A549 treated with DMSO at 1 μM for 4 hours (cell line): ENCODE data around the gene CCT6A. TPM values are rescaled to one million over a fixed set of nuclear protein-coding genes. Genes with fewer than 3 reads are reported as not detected.

Source experiments
- total RNA-seq: library from RNA; stranded (reverse); fragments of 200-300 nt; extraction: Qiagen RNA extraction; gene quantifications from 5 replicates; pipeline ENCODE4 v1.2.3, GENCODE V29; 2022; ENCODE audit warnings: low read depth

CCT6A gene, protein sequence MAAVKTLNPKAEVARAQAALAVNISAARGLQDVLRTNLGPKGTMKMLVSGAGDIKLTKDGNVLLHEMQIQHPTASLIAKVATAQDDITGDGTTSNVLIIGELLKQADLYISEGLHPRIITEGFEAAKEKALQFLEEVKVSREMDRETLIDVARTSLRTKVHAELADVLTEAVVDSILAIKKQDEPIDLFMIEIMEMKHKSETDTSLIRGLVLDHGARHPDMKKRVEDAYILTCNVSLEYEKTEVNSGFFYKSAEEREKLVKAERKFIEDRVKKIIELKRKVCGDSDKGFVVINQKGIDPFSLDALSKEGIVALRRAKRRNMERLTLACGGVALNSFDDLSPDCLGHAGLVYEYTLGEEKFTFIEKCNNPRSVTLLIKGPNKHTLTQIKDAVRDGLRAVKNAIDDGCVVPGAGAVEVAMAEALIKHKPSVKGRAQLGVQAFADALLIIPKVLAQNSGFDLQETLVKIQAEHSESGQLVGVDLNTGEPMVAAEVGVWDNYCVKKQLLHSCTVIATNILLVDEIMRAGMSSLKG
- total RNA-seq, result 257 to 310 TPM (median 300 TPM) in 5 replicates

DNA sequence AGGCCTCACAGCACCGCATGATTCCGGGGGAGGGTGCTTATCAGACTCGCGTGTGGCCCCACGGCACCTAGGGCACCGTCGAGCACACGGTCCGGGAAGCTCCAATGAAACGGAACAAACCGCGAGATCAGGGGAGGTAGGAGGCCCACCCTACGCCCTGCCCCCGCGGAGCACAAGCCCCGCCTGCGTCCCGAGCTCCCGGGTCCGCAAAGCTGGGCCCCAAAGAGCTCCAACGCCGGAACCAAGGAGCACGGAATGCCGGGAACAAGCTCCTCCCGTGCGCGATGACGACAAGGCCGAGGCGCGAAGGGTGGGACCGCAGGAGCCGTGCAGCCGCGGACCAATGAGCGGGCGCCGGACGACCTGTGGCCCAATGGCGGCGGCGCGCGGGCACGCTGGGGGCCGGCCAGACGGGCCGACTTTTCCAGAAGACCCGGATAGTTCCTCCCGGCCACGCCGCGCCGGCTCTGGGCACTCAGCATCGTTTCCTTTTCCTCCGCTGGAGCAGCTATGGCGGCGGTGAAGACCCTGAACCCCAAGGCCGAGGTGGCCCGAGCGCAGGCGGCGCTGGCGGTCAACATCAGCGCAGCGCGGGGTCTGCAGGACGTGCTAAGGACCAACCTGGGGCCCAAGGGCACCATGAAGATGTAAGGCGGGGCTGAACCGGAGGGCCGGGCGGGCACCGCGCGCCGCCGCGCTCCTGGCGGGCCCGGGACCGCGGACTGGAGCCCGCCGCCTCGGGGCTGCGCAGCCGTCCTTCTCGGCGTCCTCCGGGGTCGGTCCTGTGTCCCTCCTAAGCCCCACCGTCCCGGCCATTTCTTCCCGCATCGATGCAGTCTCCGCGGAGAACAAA lies at the start of gene CCT6A, which contains the start of gene PSPH:
Gene CCT6A (plus strand): TSS at position 427 of the 853 bp plus-strand sequence. CDS start 84 bp downstream, at position 511.
Gene PSPH (minus strand): TSS at position 106 of the 853 bp plus-strand sequence. CDS start 30,232 bp downstream, outside the sequence.

DNA sequence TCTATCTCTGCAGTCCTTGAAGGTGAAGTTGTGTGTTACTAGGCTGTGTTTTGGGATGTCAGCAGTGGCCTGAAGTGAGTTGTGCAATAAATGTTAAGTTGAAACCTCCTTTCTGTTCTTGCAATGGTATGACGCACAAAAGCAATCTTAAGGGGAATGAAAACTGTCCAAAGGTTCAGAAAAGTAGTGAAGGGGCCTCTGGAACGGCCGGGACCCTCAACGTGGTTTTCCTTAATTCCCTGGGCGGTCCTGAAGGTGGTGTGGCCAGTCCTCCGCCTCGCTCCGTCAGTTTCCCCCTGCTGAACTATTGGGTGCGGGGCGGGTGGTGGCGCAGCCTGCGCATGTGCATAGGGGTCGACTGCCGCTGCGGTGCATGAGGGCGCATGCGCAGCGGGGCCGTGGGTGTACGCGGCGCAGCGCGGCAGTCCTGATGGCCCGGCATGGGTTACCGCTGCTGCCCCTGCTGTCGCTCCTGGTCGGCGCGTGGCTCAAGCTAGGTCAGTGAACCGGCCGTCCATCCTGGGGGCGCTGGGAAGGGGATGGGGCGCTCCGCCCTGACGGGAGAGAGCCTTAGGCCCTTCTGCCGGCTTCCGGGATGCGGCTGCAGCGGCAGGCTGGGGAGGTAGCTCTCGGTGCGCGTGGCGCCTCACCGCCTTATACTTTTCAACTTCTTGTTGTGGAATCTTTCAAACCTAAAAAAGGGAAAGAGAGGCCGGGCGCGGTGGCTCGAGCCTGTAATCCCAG lies 12.5 kb downstream of the CCT6A start, which contains the start of gene SUMF2:
Gene SUMF2 (plus strand): TSS at position 405 of the 744 bp plus-strand sequence. CDS start 26 bp downstream, at position 431.

DNA sequence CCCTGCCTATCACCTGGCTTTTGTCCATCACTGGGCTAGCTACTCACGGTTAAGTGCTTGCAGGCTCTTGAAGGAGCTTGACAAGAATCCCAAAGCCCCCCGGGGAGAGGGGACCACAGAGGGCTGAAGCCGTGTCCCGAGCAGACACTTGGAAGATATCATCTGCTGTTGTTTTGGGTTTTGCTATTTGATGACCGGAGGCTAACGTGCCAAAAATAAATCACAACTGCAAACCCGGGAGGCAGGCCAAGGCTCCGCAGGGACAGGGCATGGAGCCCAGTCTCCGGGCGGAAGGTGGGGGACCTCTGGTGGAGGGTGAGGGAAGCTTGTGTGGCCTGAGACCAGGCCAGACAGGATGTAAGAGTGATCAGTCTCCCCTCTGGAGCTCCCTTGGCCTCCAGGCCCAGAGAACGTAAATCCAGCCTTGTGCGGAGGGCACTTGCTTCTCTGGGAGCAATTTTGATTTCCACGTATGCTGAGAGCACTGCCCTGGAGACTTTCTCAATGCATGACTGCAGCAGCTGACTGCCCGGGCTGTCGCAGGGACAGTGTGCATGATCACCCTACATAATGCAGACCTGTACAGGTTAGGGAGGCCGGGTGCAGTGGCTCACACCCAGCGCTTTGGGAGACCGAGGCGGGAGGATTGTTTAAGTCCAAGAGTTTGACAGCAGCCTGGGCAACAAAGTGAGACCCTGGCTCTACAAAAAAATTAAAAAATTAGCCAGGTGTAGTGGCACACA lies 41.4 kb downstream of the CCT6A start, which contains the start of gene PHKG1:
Gene PHKG1 (minus strand): TSS at position 164 of the 743 bp plus-strand sequence. CDS start 4,011 bp downstream, outside the sequence.

DNA sequence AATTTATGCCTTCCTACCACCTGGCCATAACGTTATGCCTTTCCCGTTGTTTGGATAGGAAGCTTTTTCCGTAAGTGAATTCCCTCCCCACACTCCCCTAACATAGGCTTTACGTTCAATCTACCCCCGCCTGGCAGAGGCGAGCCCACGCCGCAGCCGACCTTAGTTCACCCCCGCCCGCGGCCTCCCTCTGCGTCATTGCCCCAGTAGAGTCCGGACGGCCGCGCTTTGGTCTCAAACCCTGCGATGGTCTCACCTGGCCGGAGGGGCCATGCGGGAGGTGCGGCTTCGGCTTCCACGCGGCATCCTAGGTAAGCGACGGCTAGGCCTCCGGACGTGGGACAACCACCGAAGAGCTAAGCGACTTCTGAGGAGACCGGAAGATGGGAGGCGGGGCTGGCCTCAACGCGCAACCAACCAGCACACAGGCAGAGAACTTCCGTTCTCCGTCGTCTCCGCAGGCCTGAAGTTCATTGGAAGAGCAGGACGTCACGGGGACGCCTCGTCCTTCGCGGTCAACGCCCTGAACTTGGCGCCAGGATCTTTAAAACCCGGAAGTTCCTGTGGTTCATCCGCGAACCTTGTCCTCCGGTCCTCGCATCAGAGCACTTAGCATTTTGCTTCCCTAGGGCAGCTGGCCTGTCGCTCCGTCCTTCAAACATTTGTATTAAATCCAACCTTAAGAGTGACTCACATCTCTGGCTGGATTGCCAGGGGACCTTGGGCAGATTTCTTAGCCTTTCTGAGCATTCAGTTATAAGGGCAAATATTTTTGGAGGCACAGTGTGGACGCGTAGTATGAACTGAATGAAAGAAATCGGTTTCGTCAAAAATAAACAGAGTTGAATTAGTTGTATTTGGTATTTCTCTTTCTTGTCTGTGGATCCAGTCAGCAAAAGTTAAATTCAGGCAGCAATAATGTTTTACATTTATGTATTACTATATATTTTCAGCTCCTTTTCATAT lies 54.8 kb downstream of the CCT6A start, which contains the start of gene CHCHD2:
Gene CHCHD2 (minus strand): TSS at position 369 of the 966 bp plus-strand sequence. CDS start 63 bp downstream, at position 306.

Other genes starting within 250 kb of the CCT6A start
- not detected in 5 replicates for gene SEPTIN14, start 189.0 kb upstream of the CCT6A start, total RNA-seq
- 0.61 to 1.2 TPM (median 0.76 TPM) in 5 replicates for gene ZNF713, start 164.3 kb upstream of the CCT6A start, total RNA-seq
- gene MRPS17, start 99.9 kb upstream of the CCT6A start, total RNA-seq, result 24.4 to 29.0 TPM (median 28.7 TPM) in 5 replicates
- 40.6 to 59.0 TPM (median 50.6 TPM) in 5 replicates for gene NIPSNAP2, start 87.2 kb upstream of the CCT6A start, total RNA-seq
- gene PSPH, start 321 bp upstream of the CCT6A start, total RNA-seq, result 27.6 to 35.0 TPM (median 30.6 TPM) in 5 replicates
- 115 to 121 TPM (median 117 TPM) in 5 replicates for gene SUMF2, start 12.5 kb downstream of the CCT6A start, total RNA-seq
- gene PHKG1, start 41.2 kb downstream of the CCT6A start, total RNA-seq, result 0.52 to 0.68 TPM (median 0.63 TPM) in 5 replicates
- gene CHCHD2, start 54.7 kb downstream of the CCT6A start, total RNA-seq, result 605 to 711 TPM (median 671 TPM) in 5 replicates
- not detected in 5 replicates for gene NUPR2, start 64.7 kb downstream of the CCT6A start, total RNA-seq